Thymus (tissue), 11 donors: Measurements from ENCODE around the gene DCST1. TPM values are rescaled to one million over a fixed set of nuclear protein-coding genes. Genes with fewer than 3 reads are reported as not detected.

ENCODE experiments used
- DNase-seq, 9 donors: peaks; one replicate each; pipeline ENCODE4 v3.0.0-alpha.2; 2013; ENCODE audit warnings: low spot score in 9 of 9, low read depth in 6 of 9, missing footprints in 1 of 9
- H3K27ac ChIP-seq, 2 donors: one replicate each; pipeline ENCODE4 v1.5.1; 2013; ENCODE audit warnings: control low read depth in 1 of 2, low read depth in 1 of 2, low read length in 1 of 2, mild to moderate bottlenecking in 1 of 2, moderate library complexity in 1 of 2
- H3K27me3 ChIP-seq, 2 donors: one replicate each; pipeline ENCODE4 v1.5.1; 2013; ENCODE audit warnings: low read length in 1 of 2; ENCODE audit not compliant: control insufficient read depth in 2 of 2, insufficient read depth in 1 of 2
- H3K36me3 ChIP-seq, 2 donors: one replicate each; pipeline ENCODE4 v1.5.1; 2013; ENCODE audit warnings: low read length in 1 of 2, mild to moderate bottlenecking in 1 of 2, moderate library complexity in 1 of 2; ENCODE audit not compliant: control insufficient read depth in 2 of 2, insufficient read depth in 2 of 2
- H3K4me1 ChIP-seq, 2 donors: one replicate each; pipeline ENCODE4 v1.5.1; 2013; ENCODE audit warnings: low read length in 2 of 2; ENCODE audit not compliant: control insufficient read depth in 2 of 2, insufficient read depth in 2 of 2
- H3K4me3 ChIP-seq, 2 donors: one replicate each; pipeline ENCODE4 v1.5.1; 2013; ENCODE audit warnings: low read length in 2 of 2, control low read depth in 1 of 2, mild to moderate bottlenecking in 1 of 2
- H3K9me3 ChIP-seq, 2 donors: one replicate each; pipeline ENCODE4 v1.5.1; 2013; ENCODE audit warnings: low read length in 1 of 2, mild to moderate bottlenecking in 1 of 2; ENCODE audit not compliant: control insufficient read depth in 2 of 2, insufficient read depth in 1 of 2
- WGBS: extraction: QIAGEN DNeasy Blood & Tissue Kit; methylation state at CpG from one replicate; pipeline ENCODE4 v1.1.7; 2013; 5-methylcytosine and 5-hydroxymethylcytosine counted together
- polyA plus RNA-seq: library from polyadenylated mRNA; stranded (reverse); fragments of 200-250 nt; gene quantifications from one replicate; pipeline ENCODE4 v1.2.3, GENCODE V29; 2013
- total RNA-seq: library from RNA; stranded (reverse); fragments of 120-200 nt; gene quantifications from one replicate; pipeline ENCODE4 v1.2.4, GENCODE V29; 2013
- donor health status: healthy.

Gene DCST1
- total and polyA plus RNA-seq, 2 donors, result not detected

- no peak for DNase-seq
- H3K9me3 ChIP-seq, result peaks cover 0 to 6% of the 10 kb centered on the region in 2 donors
- H3K4me3 ChIP-seq, result no peak overlapping the region
- H3K36me3 ChIP-seq, result no peaks in the 10 kb centered on the region
- peaks cover 8 to 56% of the 10 kb centered on the region in 2 donors for H3K27me3 ChIP-seq
- no peaks in the 10 kb centered on the region for H3K4me1 ChIP-seq
- WGBS, result 89% methylated on average over 9 of the region's 9 CpGs
- no peak overlapping the region for H3K27ac ChIP-seq
Measured at GRCh38 chr1:155026154-155026553, 7.5 kb upstream of the DCST1 start.

- H3K27ac ChIP-seq, result no peak overlapping the region
Measured at GRCh38 chr1:155026588-155026987, 7.0 kb upstream of the DCST1 start.

GRCh38 chr1:155029513-155030242 lies 3.9 kb upstream of the DCST1 start:
- Histone ChIP-seq H3K27me3 (peaks cover 6 to 46% of the 10 kb centered on the region in 2 donors), H3K4me1 (no peaks in the 10 kb centered on the region), H3K9me3 (peaks cover 0 to 6% of the 10 kb centered on the region in 2 donors), H3K27ac (no peak overlapping the region), H3K36me3 (no peaks in the 10 kb centered on the region), H3K4me3 (no peak overlapping the region)
- no peak for DNase-seq
- 96% methylated on average over 16 of the region's 16 CpGs for WGBS

More at GRCh38 chr1:155026588-155026987, 7.0 kb upstream of the DCST1 start:
- Histone ChIP-seq H3K9me3 (peaks cover 0 to 6% of the 10 kb centered on the region in 2 donors), H3K36me3 (no peaks in the 10 kb centered on the region), H3K27me3 (peaks cover 8 to 52% of the 10 kb centered on the region in 2 donors), H3K4me3 (no peak overlapping the region), H3K4me1 (no peaks in the 10 kb centered on the region)
- DNase-seq, result no peak
- WGBS, result 97% methylated on average over 6 of the region's 6 CpGs

GRCh38 chr1:155030243-155030795 lies 3.3 kb upstream of the DCST1 start:
- no peak for DNase-seq
- peaks cover 0 to 6% of the 10 kb centered on the region in 2 donors for H3K9me3 ChIP-seq
- no peaks in the 10 kb centered on the region for H3K36me3 ChIP-seq
- H3K4me1 ChIP-seq, result no peaks in the 10 kb centered on the region
- no peak overlapping the region for H3K4me3 ChIP-seq
- peaks cover 6 to 46% of the 10 kb centered on the region in 2 donors for H3K27me3 ChIP-seq
- 94% methylated on average over 15 of the region's 15 CpGs for WGBS
- no peak overlapping the region for H3K27ac ChIP-seq

GRCh38 chr1:155030899-155031298 lies 2.7 kb upstream of the DCST1 start:
- 95% methylated on average over 11 of the region's 11 CpGs for WGBS
- H3K9me3 ChIP-seq, result peaks cover 0 to 6% of the 10 kb centered on the region in 2 donors
- H3K4me1 ChIP-seq, result no peaks in the 10 kb centered on the region
- H3K36me3 ChIP-seq, result no peaks in the 10 kb centered on the region
- H3K27ac ChIP-seq, result no peak overlapping the region
- DNase-seq, result no peak
- H3K27me3 ChIP-seq, result peaks cover 4 to 46% of the 10 kb centered on the region in 2 donors
- H3K4me3 ChIP-seq, result no peak overlapping the region

GRCh38 chr1:155032886-155033285 lies 738 bp upstream of the DCST1 start:
- no peak overlapping the region for H3K27ac ChIP-seq
- H3K27me3 ChIP-seq, result peaks cover 0 to 52% of the 10 kb centered on the region in 2 donors
- WGBS, result 93% methylated on average over 12 of the region's 12 CpGs
- no peak overlapping the region for H3K4me3 ChIP-seq
- DNase-seq, result no peak
- no peaks in the 10 kb centered on the region for H3K36me3 ChIP-seq
- peaks cover 0 to 6% of the 10 kb centered on the region in 2 donors for H3K9me3 ChIP-seq
- no peaks in the 10 kb centered on the region for H3K4me1 ChIP-seq

GRCh38 chr1:155034318-155035208 lies 939 bp downstream of the DCST1 start:
- no peak for DNase-seq
- no peak overlapping the region for H3K27ac ChIP-seq
- 89% methylated on average over 20 of the region's 20 CpGs for WGBS
- no peak overlapping the region for H3K4me3 ChIP-seq
- H3K4me1 ChIP-seq, result no peaks in the 10 kb centered on the region
- H3K36me3 ChIP-seq, result no peaks in the 10 kb centered on the region
- H3K9me3 ChIP-seq, result peaks cover 0 to 6% of the 10 kb centered on the region in 2 donors
- peaks cover 2 to 60% of the 10 kb centered on the region in 2 donors for H3K27me3 ChIP-seq

GRCh38 chr1:155035936-155036335 lies 2.3 kb downstream of the DCST1 start:
- H3K27ac ChIP-seq, result no peak overlapping the region
- H3K27me3 ChIP-seq, result peaks cover 2 to 51% of the 10 kb centered on the region in 2 donors
- WGBS, result 93% methylated on average over 2 of the region's 2 CpGs
- no peaks in the 10 kb centered on the region for H3K4me1 ChIP-seq
- H3K4me3 ChIP-seq, result no peak overlapping the region
- no peak for DNase-seq
- no peaks in the 10 kb centered on the region for H3K36me3 ChIP-seq
- no peaks in the 10 kb centered on the region for H3K9me3 ChIP-seq

GRCh38 chr1:155037043-155037442 lies 3.4 kb downstream of the DCST1 start:
- DNase-seq, result no peak

More at GRCh38 chr1:155037043-155037442, 3.4 kb downstream of the DCST1 start:
- Histone ChIP-seq H3K9me3 (no peaks in the 10 kb centered on the region), H3K4me1 (no peaks in the 10 kb centered on the region), H3K36me3 (no peaks in the 10 kb centered on the region), H3K27me3 (peaks cover 2 to 57% of the 10 kb centered on the region in 2 donors), H3K27ac (no peak overlapping the region), H3K4me3 (no peak overlapping the region)
- WGBS, result 95% methylated on average over 3 of the region's 3 CpGs
